ENCODE measurements around the gene CLASP2.

The CLASP2 gene

DNA sequence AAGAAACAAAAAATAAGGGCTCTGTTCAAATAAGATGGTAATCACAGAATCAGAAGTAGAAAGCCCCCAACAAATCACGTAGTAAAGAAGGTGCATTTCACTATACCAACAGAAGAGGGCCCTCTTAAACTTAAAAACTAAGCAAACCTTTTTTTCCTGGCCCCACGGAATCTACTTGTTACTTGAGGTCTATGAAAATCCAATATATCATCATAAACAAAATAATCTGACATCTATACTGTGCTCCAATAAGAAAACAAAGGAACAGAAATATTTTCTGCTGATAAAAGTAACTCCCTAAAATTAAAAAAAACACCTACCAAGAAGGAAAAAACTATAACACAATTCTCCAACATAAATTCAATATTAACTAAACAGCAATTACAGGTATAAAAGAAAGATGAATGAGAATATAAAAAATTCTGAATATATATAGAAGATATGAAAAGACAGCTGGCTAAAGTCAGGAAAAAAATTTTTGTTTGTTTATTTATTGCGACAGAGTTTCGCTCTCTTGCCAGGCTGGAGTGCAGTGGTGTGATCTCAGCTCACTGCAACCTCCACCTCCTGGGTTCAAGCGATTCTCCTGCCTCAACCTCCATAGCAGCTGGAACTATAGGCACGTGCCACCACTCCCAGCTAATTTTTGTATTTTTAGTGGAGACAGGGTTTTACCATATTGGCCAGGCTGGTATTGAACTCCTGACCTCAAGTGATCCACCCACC, 81.8 kb downstream of the CLASP2 start:
- no peak for DNase-seq (ENCODE audit: low spot score)

DNA sequence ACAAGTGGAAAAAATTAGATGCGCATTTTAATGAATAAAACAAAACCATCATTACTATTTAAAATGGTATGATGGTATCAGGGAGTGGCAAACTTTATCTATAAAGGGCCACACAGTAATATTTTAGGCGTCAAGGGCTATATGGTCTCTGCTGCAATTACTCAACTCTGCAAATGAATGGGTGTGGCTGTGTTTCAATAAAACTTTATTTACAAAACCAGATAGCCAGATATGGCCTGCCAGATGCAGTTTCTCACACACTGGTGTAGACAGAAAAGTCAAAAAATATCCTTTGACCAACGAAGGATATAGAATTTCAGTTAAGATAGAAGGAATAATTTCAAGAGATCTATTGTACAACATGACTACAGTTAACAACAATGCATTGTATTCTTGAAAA, 83.8 kb downstream of the CLASP2 start:
- DNase-seq (ENCODE audit: low spot score) = no peak

DNA sequence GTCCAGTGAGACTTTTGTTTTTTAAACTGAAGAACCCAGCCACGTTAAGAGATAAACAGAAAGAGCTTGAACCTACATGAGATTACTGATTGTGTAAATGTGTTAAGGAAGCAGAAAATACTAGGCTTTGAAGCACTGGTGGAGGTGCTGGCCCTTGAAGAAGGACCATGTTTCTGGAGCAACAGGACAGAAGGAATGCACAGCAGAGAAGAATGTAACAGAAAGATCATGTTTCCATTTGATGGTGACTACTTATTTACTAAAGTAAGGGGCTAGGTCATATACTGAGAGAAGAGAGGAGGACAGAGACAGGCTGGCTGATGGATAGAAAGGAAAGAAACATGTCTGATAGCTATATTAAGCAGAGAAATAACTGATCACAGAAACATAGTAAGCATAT, 88.8 kb downstream of the CLASP2 start:
- no peak for DNase-seq (ENCODE audit: low spot score)

DNA sequence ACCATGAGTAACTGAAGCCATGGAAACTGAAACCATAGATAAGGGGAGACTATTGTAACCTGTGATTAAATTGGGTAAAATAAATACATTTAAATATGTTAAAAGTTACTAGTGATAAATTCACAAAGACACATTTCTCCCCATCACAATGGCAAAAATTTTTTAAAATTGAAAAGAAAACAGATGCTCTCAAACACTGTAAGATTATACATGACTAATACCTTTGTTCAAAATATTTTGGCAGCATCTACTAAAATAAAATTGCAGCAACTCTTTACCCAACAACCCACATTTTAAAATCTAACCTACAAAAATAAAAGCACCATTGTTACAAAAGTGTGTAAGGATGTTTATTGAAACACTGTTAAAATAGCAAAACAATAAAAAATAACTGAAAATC, 93.3 kb downstream of the CLASP2 start:
- no peak for DNase-seq (ENCODE audit: low spot score)

DNA sequence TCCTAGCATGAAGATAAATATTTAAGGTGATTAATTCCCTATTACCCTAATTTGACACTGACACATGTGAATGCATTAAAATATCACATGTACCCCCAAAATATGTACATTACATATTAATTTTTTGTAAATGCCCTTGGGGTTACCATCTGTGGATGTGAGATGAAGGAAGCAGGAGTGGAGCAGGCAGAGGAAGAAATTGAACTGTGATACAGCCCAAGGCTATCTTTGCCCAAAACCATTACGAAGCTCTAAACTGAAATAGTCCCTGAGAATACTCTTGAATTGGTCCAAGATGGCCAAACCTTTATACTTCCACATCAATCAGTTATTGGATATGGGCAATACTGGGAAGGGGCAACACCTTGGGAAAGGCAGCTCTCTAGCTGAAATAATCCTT, 105.0 kb downstream of the CLASP2 start:
- no peak for DNase-seq (ENCODE audit: low spot score)

DNA sequence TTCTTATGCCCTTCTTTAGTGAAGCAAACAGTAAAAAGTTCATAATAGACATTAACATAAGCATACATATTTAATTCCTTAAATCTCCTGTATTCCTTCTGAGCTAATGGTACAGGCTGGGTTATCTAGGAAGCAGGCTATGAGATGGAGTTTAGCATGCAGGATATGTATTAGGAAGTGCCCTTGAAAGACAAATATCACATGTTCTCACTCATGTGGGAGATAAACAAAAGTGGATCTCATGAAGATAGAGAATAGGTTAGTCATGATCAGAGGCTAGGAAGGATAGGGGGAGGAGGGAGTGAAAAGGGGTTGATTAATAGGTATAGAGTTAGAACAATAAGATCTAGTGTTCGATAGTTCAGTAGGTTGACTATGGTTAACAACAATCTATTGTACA, 105.4 kb downstream of the CLASP2 start:
- DNase-seq (ENCODE audit: low spot score) = no peak

DNA sequence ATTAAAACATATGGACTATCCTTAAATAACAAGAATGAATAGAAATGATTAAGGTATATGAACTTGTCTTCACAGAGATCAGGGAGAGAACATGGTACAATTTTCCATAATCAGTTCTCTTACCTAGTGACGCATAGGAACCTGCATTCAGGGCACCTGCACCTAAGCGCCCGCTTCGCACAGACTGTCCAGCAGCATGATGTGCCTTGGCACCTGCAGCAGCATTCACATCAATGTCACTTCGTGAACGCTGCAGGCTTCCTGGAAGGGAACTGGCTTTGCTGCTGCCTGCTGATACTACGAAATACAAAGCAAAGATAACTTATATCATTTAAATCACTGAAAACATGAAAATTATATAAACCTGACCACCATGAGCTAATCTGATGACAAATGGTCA, 115.2 kb downstream of the CLASP2 start:
- no peak for DNase-seq (ENCODE audit: low spot score)

DNA sequence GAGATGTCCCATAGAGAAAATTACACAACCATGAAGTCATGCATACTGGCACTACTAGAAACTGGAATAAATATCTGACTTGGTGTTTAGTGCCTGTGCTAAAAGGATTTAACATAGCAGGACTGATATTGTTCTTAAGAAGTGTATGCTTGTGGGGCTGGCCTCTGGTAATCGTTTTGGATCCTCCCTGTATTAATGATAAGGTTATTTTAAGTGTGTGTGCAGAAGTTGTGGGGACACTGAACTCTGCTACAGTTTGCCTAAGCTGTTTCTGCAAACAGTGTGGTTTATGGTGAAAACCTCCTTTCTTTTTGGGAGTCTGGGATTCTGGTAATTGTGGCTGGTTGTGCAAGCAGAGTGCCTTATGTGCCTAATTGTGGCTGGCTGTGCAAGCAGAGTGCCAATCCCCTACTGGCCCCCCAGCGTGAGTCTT, 120.8 kb downstream of the CLASP2 start:
- no peak for DNase-seq (ENCODE audit: low spot score)

DNA sequence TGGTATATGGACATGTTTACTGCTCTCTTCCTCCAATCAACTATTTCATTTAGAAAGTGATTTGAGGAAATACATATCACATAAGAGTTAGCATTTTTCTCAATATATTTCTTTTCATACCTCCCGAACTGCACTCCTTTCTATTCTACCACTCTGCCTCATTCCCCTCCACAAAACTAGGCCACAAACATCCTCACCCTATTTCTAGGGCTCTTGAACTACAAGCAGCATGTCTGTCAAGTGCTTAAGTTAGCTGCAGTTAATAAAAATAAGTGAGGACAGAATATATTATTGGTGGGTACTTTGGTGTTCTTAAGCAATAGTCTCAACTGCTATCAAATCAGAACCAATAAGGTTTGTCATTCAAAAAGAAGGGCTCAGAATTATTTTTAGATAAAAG, 125.1 kb downstream of the CLASP2 start:
- DNase-seq (ENCODE audit: low spot score) = no peak

DNA sequence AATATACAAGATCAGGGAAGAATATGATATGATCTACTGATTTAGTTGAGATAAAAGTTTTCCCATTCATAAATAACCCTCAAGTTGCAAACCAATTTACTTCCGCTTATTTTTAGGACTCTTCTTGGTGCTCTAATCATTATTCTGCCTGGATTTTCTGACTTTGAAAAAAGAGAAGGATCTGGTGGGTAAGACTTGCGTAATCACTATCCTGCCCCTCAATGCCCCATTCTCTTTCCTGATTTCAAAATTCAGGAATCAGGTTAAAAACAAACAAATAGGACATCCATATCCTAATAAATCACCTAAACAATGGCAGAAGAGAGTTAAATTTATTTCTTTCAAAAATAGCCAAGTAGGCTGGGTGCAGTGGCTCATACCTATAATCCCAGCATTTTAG, 127.5 kb downstream of the CLASP2 start:
- no peak for DNase-seq (ENCODE audit: low spot score)

DNA sequence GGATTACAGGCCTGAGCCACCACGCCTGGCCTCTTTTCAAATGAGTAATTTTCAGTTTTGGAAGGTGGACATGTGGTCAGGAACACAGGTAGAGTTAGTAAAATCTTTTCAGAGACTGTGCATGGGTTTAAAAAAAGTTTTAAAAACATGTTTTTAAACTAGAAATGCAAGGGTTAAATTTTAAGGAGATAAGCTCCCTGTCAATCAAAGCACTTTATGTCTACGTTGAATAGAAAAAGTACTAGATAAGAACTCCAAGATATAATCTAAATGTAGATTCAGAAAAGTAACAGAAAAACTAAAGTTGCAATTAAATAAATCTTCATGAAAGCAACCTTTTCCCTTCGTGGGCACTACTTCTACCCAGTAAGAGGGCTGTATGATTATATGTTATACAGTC, 131.7 kb downstream of the CLASP2 start:
- no peak for DNase-seq (ENCODE audit: low spot score)

DNA sequence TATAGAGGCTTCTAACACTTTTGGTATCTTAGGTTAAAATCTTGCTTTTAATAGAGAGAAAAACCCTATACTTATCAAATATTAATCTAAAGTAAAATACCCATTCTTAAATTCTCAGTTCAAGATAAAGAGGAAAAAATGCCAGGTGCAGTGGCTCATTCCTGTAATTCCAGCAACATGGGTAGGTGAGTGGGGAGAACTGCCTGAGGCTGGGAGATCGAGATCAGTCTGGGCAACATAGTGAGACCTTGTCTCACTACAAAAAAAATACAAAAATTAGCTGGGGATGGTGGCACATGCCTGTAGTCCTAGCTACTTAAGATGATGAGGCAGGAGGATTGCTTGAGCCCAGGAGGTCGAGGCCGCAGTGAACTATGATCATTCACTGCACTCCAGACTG, 135.8 kb downstream of the CLASP2 start:
- no peak for DNase-seq (ENCODE audit: low spot score)

DNA sequence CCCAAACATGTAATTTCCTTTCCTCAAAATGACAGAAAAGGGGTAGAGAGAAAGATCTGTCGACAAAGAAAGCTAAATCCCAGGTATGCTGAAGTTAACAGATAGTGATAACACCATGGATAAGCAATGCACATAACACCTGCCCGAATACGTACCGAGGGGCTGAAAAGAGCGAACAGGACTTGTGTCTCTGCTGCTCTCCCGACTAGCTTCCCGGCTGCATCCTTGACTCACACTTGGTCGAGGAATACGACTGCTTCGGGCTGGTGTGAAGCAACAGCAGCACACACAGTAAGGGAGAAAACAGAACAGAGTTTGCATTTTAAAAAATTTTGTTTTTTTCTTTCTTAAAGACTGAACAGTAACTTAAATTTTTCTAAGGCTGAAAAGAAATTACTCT, 136.4 kb downstream of the CLASP2 start:
- no peak for DNase-seq (ENCODE audit: low spot score)

DNA sequence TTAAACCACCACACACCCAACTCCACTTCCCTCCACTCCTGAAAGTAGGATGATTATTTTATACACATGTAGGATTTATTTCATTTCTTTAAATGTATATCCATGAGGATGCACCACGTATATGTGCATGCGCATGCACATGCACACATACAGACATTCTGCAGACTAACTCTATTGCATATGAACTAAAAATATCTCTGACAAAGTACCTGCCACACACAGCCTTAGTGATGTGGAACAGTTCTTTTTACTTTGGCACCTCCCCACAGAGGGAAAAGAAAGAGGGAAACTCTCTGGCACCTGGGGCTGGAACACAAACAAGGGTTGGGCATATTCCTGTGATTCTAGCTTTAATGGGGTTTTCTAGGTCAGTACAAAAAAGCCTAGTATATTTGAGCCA, 138.2 kb downstream of the CLASP2 start:
- DNase-seq (ENCODE audit: low spot score) = no peak

DNA sequence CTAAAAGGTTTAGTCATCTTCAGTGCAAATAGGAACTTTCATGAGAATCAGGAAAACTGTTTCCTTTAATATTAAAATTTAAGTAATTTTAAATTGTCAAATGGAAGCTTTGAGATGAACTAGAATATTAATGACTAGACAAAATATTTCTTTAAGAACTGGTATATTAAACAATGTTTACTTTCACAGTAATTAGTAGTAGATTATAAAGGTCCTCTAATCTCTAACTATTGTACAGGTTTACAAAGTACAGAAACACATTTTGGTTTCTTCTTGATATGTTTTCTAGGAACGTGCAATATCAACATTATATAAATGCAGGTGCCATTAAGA, 138.9 kb downstream of the CLASP2 start:
- DNase-seq (ENCODE audit: low spot score) = no peak

DNA sequence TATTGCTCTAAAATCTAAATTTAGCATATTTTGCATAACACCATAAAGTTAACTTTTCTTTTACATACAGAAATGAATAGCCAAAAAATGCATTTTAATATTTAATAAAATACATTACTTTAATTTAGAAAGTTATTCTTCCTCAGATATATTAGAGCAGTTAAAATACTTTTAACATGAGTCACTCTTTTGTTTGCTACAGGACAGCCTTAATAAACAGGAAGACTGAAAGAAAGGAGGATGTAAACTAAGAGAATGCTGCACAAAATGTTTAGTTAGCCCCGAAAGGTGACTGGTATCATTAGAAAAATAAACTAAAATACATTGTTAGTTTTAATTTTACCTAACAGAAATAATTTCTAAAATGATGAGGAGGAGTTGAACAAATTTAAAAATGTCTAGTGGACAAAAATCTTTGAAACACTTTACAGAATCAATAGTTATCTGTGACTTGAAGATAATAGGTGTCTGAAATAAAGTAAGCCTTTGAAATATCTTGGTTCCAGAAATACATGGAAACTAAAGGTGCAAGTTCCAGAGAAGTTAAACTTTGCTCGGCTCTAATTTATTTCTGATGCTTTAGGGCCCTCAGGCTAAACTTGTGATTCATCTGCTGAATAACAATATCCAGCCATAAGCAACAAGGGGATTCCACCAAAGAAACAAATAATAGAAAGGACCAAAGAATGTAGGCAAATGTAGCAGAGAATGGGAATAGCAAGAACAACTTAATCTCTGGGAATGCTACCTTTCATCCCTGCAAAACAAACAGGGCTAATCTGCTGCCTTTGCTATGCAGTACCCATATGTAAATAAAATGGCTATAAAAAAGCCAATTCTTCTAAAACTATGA, 139.5 kb downstream of the CLASP2 start:
- peak; percentile 36 for DNase-seq (ENCODE audit: low spot score)

DNA sequence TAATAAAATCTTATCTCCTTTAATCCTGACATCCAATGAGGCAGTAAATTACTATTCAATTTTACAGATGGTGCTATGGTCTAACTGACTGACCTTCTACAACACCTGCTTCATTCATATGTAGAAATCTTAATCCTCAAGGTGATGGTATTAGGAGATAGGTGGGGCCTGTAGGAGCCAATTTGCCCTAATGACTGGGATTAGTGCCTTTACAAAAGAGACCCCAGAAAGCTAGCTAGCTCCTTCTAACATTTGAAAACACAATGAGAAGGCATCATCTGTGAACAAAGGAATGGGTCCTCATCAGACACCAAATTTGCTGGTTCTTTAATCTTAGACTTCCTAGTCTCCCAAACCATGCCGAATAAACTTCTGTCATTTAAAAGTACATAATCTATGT, 140.5 kb downstream of the CLASP2 start:
- no peak for DNase-seq (ENCODE audit: low spot score)

DNA sequence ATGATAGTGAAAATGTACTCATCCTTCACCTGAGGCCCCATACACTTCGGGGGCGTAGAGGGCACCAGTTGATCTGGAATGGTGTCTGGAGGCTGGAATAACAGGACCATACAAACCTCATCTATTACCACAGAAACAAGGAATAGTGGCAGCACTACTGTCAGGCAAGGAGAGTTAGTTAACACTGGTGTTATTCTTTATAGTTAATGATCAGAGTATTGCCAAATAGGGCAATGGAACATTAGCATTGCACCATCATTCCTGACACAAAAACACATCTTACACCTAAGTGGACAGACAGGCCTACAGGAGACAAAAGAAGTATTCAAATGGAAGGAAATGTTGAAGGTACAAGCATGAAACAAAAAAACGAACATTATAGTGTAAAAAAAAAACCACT, 140.9 kb downstream of the CLASP2 start:
- no peak for DNase-seq (ENCODE audit: low spot score)

DNA sequence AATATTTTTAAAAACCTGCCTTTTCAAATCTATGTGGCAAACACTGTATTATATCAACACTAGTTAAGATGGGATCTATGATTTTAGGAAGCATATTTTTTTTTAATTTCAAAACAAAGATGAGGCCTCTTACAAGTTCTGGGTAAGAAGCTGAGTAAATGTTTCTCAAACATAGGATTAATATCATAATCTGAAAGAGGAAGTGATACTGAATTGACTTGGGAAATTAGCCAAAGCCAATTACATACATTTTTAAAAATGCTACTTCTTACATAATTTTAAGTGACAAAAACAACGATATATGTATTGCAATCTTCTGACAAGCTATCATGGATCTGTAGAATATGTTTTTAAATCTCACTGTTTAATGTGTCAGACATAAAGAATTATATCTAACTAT, 142.7 kb downstream of the CLASP2 start:
- no peak for DNase-seq (ENCODE audit: low spot score)

DNA sequence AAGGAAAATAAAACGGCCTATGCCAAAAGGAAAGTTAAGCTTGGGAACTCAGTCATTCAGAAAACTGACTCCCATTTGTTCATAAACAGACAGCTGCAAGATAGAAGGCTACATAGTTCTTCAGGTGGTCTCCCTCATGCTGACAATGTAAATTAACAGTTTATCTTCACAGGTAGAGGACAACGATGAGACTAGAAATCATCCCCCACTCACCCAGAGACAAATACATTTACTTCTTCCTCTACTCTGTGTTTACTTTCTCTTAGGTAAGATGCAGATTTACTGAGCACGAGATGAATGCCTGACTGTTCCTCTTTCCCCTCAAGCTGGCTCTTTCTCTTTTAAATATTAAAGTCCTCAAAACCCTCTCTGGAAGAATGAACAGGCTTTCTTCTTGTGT, 160.2 kb downstream of the CLASP2 start:
- DNase-seq (ENCODE audit: low spot score) = no peak

DNA sequence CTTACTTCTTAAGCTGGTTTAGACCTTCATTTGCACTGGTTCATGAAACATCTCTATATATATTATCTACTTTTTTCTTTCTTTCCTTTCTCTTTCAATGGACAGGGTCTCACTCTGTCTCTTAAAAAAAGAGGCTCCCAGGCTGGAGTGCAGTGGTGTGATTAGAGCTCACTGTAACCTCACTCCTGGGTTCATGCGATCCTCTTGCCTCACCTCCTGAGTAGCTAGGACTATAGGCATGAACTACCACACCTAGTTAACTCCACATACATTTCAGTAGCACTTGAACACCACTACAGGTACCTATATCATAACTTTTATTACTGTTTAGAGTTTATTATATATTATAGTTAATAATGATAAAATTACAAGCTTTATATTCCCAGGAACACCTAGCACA, 160.8 kb downstream of the CLASP2 start:
- no peak for DNase-seq (ENCODE audit: low spot score)

DNA sequence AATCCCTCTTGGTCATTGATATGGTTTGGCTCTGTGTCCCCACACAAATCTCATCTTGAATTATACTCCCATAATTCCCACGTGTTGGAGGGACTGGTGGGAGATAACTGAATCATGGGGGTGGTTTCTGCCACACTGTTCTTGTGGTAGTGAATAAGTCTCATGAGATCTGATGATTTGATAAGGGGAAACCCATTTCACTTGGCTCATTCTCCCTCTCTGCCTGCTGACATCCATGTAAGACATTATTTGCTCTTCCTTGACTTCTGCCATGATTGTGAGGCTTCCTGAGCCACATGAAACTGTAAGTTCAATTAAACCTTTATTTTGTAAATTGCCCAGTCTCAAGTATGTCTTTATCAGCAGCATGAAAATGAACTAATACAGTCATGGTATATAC, 171.0 kb downstream of the CLASP2 start:
- DNase-seq (ENCODE audit: low spot score) = no peak

DNA sequence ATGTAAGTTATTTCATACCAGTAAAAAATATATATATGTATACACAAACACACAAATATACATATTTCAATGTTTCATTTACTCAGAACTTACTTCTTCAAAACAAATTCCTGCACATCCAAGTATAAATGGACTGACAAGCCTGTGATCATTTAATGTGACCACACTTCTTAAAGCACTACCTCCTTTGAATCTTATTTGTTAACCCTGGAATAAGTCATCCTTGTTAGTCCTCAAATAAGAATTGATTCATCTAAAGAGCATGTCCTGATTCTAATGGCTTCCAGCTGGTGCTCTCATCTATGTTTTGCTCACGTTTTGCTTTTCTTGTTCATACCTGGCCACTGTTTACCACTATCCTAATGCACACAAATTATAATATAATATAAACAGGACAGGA, 173.9 kb downstream of the CLASP2 start:
- DNase-seq (ENCODE audit: low spot score) = no peak

DNA sequence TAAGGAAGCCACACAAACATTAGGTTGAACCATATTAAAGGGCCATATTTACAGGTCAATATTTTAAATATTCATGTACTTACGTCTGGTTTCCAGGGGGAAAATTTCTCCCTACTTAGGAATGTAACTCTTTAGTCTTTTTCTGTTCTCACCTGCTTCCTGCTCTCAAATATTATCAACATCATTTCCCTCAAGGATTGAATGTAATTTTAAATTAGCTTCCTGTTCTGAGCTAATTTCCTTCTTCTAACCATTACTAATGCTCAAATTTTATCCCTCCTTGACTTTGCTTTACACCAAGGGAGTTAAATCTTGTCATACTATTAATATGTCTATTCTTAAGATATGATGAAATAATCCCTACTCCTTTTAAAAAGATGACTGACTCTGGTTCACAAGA, 174.5 kb downstream of the CLASP2 start:
- no peak for DNase-seq (ENCODE audit: low spot score)

Data from LoVo (cell line).